ENCODE results near the gene BRD7. TPM values are rescaled to one million over a fixed set of nuclear protein-coding genes. Genes with fewer than 3 reads are reported as not detected.
A peak's percentile ranks its signal among the peaks of the same experiment; 100 is the strongest.

The BRD7 gene
- total RNA-seq, 4 donors from 2014 or later: 53.1 to 62.0 (median 56.2) TPM

DNA sequence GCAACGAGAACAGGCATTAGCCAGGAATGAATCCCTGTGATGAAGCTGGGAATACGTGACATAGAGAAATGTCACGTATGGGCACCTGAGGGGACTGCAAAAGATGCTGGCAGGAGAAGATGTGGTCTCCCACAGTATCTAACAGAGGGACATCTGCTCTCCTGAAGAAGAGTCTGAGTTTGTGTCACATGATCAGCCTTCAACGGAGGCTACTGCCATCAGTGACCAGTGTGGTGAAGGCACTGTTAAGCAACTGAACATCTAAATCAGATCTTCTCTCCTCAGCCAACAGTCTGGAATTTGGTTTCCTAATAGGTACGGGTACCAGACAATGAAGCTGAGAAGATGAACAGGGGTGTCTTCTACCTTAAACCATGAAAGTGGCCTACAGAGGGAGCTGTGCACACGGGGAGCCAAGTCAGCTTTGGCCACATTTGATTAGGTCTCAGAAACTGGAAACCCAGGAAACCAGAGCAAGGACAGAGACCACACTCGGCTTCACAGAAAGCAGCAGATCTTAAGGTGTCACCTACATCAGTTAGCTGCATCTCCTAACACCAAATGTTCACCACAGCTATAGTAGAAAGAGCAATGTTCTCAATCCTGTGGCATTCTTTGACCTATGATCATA is 41.8 kb downstream of the BRD7 start:
- Histone ChIP-seq H3K27me3 (no peaks in the 10 kb centered on the region), H3K27ac (no peak overlapping the region), H3K36me3 (peaks cover 63% of the 10 kb centered on the region), H3K4me1 (no peaks in the 10 kb centered on the region), H3K4me3 (no peak overlapping the region), H3K9me3 (no peaks in the 10 kb centered on the region)
- TF ChIP-seq, protein P1, sequence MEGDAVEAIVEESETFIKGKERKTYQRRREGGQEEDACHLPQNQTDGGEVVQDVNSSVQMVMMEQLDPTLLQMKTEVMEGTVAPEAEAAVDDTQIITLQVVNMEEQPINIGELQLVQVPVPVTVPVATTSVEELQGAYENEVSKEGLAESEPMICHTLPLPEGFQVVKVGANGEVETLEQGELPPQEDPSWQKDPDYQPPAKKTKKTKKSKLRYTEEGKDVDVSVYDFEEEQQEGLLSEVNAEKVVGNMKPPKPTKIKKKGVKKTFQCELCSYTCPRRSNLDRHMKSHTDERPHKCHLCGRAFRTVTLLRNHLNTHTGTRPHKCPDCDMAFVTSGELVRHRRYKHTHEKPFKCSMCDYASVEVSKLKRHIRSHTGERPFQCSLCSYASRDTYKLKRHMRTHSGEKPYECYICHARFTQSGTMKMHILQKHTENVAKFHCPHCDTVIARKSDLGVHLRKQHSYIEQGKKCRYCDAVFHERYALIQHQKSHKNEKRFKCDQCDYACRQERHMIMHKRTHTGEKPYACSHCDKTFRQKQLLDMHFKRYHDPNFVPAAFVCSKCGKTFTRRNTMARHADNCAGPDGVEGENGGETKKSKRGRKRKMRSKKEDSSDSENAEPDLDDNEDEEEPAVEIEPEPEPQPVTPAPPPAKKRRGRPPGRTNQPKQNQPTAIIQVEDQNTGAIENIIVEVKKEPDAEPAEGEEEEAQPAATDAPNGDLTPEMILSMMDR (IDR thresholded peaks at IDR 0.05): peak in 1 of 2 donors; percentile 37
- TF ChIP-seq POLR2A (IDR thresholded peaks at IDR 0.05): no peak
- DNase-seq (ENCODE audit: low spot score in 2 of 2): no peak
- WGBS: 54% methylated on average over 7 of the region's 7 CpGs

DNA sequence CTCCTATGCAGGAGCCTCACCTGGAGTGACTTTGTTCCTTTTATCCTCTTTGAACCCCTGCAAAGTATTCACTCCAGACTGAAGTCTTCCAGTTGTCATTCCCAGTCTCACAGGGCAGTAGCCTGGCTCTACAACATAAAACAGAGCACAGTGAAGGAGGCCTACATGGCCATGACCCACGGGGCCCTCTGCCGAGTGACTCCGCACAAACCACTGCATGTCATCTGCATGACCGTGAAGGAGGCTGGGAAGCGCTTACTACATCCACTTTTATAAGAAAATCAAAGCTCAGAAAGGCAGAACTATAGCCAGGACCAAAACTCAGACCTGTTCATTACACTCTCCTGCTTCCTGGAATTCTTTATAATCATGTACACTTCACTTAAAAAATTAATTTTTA is 42.5 kb downstream of the BRD7 start:
- no peaks in the 10 kb centered on the region for H3K4me1 ChIP-seq
- H3K36me3 ChIP-seq: peaks cover 66% of the 10 kb centered on the region
- no peak overlapping the region for H3K4me3 ChIP-seq
- H3K27ac ChIP-seq: no peak overlapping the region
- WGBS: 92% methylated on average over 5 of the region's 5 CpGs
- TF ChIP-seq POLR2AphosphoS5 (IDR thresholded peaks at IDR 0.05) (no peak), POLR2A (IDR thresholded peaks at IDR 0.05) (no peak), EP300 (IDR thresholded peaks at IDR 0.05) (no peak)
- TF ChIP-seq, protein P1 (IDR thresholded peaks at IDR 0.05): no peak
- H3K27me3 ChIP-seq: no peaks in the 10 kb centered on the region
- no peaks in the 10 kb centered on the region for H3K9me3 ChIP-seq
- DNase-seq (ENCODE audit: low spot score in 2 of 2): no peak

DNA sequence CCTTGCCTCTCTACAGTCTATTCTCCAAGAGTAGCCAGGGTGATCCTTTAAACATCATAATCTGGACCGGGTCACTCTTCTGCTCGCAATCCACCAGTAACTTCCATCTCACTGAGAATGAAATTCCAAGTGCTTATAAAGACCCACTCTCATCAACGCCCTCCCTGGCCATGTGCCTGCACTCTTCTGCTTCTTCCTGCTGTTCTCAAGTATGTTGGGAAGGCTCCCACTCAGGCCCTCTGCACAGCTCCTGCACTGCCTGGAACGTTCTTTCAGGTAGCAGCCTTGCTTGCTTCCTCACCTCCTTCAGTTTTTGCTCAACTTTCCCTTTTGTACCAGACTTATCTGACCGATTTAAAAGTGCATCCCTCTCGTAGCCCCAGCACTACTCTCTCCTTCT is 44.4 kb downstream of the BRD7 start:
- H3K36me3 ChIP-seq: peaks cover 81% of the 10 kb centered on the region
- no peak for DNase-seq (ENCODE audit: low spot score in 2 of 2)
- H3K9me3 ChIP-seq: no peaks in the 10 kb centered on the region
- TF ChIP-seq POLR2AphosphoS5 (IDR thresholded peaks at IDR 0.05): no peak
- no peak for TF ChIP-seq POLR2A (IDR thresholded peaks at IDR 0.05)
- no peak for TF ChIP-seq EP300 (IDR thresholded peaks at IDR 0.05)
- 89% methylated on average over 6 of the region's 6 CpGs for WGBS
- H3K4me1 ChIP-seq: no peaks in the 10 kb centered on the region
- H3K27me3 ChIP-seq: no peaks in the 10 kb centered on the region
- H3K4me3 ChIP-seq: no peak overlapping the region
- no peak overlapping the region for H3K27ac ChIP-seq

DNA sequence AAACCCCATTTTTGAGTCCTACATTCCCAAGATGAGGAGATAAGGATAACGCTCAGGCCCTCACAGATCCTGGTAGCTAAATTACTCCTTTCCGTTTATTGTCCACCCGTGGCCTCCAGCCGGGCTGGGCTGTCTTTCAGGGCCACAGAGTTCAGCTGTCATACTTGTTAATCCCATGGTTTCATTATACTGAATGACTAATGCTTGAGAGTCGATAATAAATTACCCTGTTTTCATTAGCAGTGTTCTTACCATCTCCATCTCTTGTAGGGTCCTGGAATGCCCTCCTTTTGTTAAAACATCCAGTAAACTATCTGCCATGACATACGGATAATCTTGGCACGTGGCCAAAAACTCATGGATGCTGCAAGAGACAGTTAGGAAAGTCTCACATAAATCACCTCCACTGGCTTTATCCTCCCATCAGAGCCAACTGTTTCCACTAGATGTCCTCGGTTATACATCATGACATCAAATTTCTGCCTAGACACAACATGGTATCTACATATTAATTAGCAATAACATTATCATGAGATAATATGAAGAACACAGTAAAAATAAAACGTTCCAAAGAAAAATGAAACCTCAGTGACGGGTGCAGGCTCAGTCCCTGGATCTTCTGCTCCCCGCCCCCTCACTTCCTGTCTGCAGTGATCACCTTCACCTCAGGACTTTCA is 45.3 kb downstream of the BRD7 start:
- peak overlapping the region; percentile 7 for H3K27ac ChIP-seq
- H3K9me3 ChIP-seq: no peaks in the 10 kb centered on the region
- H3K36me3 ChIP-seq: peaks cover 81% of the 10 kb centered on the region
- H3K4me1 ChIP-seq: no peaks in the 10 kb centered on the region
- no peak overlapping the region for H3K4me3 ChIP-seq
- H3K27me3 ChIP-seq: no peaks in the 10 kb centered on the region
- TF ChIP-seq, protein P1 (IDR thresholded peaks at IDR 0.05): no peak
- no peak for TF ChIP-seq EP300 (IDR thresholded peaks at IDR 0.05)
- TF ChIP-seq POLR2AphosphoS5 (IDR thresholded peaks at IDR 0.05): peak in 1 of 3 donors; percentile 16
- WGBS: 65% methylated on average over 11 of the region's 11 CpGs
- DNase-seq (ENCODE audit: low spot score in 2 of 2): no peak

DNA sequence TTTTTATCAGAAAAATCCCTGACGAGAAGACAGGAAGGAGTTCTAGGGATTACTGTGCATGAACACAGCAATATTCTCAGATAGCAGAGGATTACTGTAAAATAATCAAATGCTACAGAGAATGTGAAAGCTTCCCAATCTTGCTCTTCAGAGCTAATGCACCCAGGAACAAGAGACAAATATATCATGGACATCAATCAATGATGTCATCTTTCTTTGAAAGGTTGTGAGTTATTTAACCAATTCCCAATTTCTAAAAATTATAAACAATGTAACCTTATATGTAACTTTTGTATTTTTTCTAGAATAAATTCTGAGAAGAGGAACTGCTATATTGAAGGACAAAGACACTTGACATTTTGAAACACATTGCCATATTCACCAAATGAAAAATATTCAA is 46.5 kb downstream of the BRD7 start:
- H3K27me3 ChIP-seq: no peaks in the 10 kb centered on the region
- H3K36me3 ChIP-seq: peaks cover 79% of the 10 kb centered on the region
- no peak overlapping the region for H3K27ac ChIP-seq
- no peaks in the 10 kb centered on the region for H3K4me1 ChIP-seq
- TF ChIP-seq, protein P1 (IDR thresholded peaks at IDR 0.05): no peak
- TF ChIP-seq POLR2A (IDR thresholded peaks at IDR 0.05): no peak
- TF ChIP-seq EP300 (IDR thresholded peaks at IDR 0.05): no peak
- TF ChIP-seq POLR2AphosphoS5 (IDR thresholded peaks at IDR 0.05): no peak
- WGBS: 89% methylated on average over 1 of the region's 1 CpG
- no peak overlapping the region for H3K4me3 ChIP-seq
- H3K9me3 ChIP-seq: no peaks in the 10 kb centered on the region
- DNase-seq (ENCODE audit: low spot score in 2 of 2): no peak
